K562 (cell line): ENCODE data around the gene CTSW. TPM values are rescaled to one million over a fixed set of nuclear protein-coding genes. Genes with fewer than 3 reads are reported as not detected.

Experiments used
- BDP1 ChIP-seq: IDR thresholded peaks from 3 replicates; pipeline ENCODE4 v1.6.1; 2011; ENCODE audit not compliant: insufficient read length, insufficient read depth
- E2F5 ChIP-seq: sonication (generic); formaldehyde crosslinking; IDR thresholded peaks from 2 replicates; pipeline ENCODE4 v1.8.0; 2022; ENCODE audit warnings: mild to moderate bottlenecking, missing genetic modification reagents
- ELF1 ChIP-seq: fragments of 200-800 bp; sonication (Bioruptor generic); IDR thresholded peaks from 2 replicates; pipeline ENCODE4 v1.6.1; 2016; ENCODE audit warnings: missing genetic modification characterization, missing compliant biosample characterization
- ELK3 ChIP-seq: fragments of 450-650 bp; formaldehyde crosslinking; IDR thresholded peaks from 2 replicates; pipeline ENCODE4 v1.4.0; 2020; ENCODE audit warnings: mild to moderate bottlenecking
- MXD1 ChIP-seq: fragments of 250-450 bp; sonication (Bioruptor Pico); IDR thresholded peaks from 2 replicates; pipeline ENCODE4 v1.8.0; 2021; ENCODE audit warnings: borderline replicate concordance, mild to moderate bottlenecking, moderate library complexity; ENCODE audit not compliant: poor library complexity, severe bottlenecking
- NR2C1 ChIP-seq, 2 experiments: fragments of 450-650 bp; IDR thresholded peaks; 2 replicates each; pipeline ENCODE4 v1.6.1; 2017; ENCODE audit warnings: mild to moderate bottlenecking in 2 of 2, antibody characterized with exemption in 1 of 2, inconsistent platforms in 1 of 2, missing compliant biosample characterization in 1 of 2, missing genetic modification characterization in 1 of 2
- RAD51 ChIP-seq: fragments of 450-650 bp; IDR thresholded peaks from 2 replicates; pipeline ENCODE4 v1.7.1; 2016; ENCODE audit warnings: low read depth, mild to moderate bottlenecking, borderline replicate concordance
- RBFOX2 ChIP-seq: fragments of 200-400 bp; formaldehyde crosslinking; IDR thresholded peaks from 2 replicates; pipeline ENCODE4 v1.6.1; 2017; ENCODE audit warnings: low read depth, mild to moderate bottlenecking, low read length, moderate library complexity
- SPI1 ChIP-seq: IDR thresholded peaks from 2 replicates; pipeline ENCODE4 v1.6.1; 2011; ENCODE audit warnings: low read depth, low read length, control low read depth, borderline replicate concordance
- TFAP4 ChIP-seq: sonication (generic); formaldehyde crosslinking; IDR thresholded peaks from 2 replicates; pipeline ENCODE4 v1.8.0; 2022; ENCODE audit warnings: missing genetic modification reagents, mild to moderate bottlenecking, moderate library complexity, borderline replicate concordance
- ZBTB17 ChIP-seq: fragments of 450-650 bp; formaldehyde crosslinking; IDR thresholded peaks from 2 replicates; pipeline ENCODE4 v1.4.0; 2020; ENCODE audit warnings: mild to moderate bottlenecking
- ZBTB43 ChIP-seq: sonication (generic); formaldehyde crosslinking; IDR thresholded peaks from 2 replicates; pipeline ENCODE4 v1.8.0; 2023; ENCODE audit warnings: mild to moderate bottlenecking, missing genetic modification reagents
- ZNF133 ChIP-seq: fragments of 250-450 bp; sonication (Bioruptor Pico); IDR thresholded peaks from 2 replicates; pipeline ENCODE4 v1.4.0; 2020; ENCODE audit warnings: mild to moderate bottlenecking
- ZNF23 ChIP-seq: fragments of 250-450 bp; sonication (Bioruptor Pico); IDR thresholded peaks from 2 replicates; pipeline ENCODE4 v1.4.0; 2020; ENCODE audit warnings: mild to moderate bottlenecking
- ZNF609 ChIP-seq: sonication (generic); formaldehyde crosslinking; IDR thresholded peaks from 2 replicates; pipeline ENCODE4 v1.8.1; 2023; ENCODE audit warnings: missing genetic modification reagents, mild to moderate bottlenecking, borderline replicate concordance
- ZNF639 ChIP-seq, 2 experiments: fragments of 200-800 bp in 1 of 2; sonication (Bioruptor generic) in 1 of 2; sonication (generic) in 1 of 2; formaldehyde crosslinking in 1 of 2; IDR thresholded peaks in 1 of 2; conservative IDR thresholded peaks in 1 of 2; 2 replicates each; pipeline versions ENCODE4 v1.5.0 to v1.6.1; 2016 to 2020; ENCODE audit warnings: missing compliant biosample characterization in 1 of 2, missing genetic modification characterization in 1 of 2, missing genetic modification reagents in 1 of 2
- polyA plus RNA-seq, 8 experiments: library from polyadenylated mRNA; depleted of rRNA in 4 of 8; stranded (reverse) in 5 of 8; unstranded in 3 of 8; fragments of >200 nt; fragmentation: Nextera tagmentation in 2 of 8; fragmentation: Illumina TruSeq in 1 of 8; extraction: Ambion mirVana in 2 of 8; extraction: Trizol in 1 of 8; gene quantifications; 2 replicates each; pipeline versions ENCODE4 v1.2.1 to v1.2.3, GENCODE V29; 2011 to 2014; ENCODE audit warnings: inconsistent platforms in 1 of 8, missing spikeins in 1 of 8
- total RNA-seq, 7 experiments: library from RNA; depleted of rRNA in 6 of 7; stranded (reverse); fragments of >200 nt in 6 of 7; fragmentation: Illumina TruSeq in 2 of 7; extraction: Trizol in 2 of 7; gene quantifications; 2 replicates each; pipeline versions ENCODE4 v1.2.1 to v1.2.3, GENCODE V29; 2011 to 2021; ENCODE audit warnings: low replicate concordance in 1 of 7

The CTSW gene
- total and polyA plus RNA-seq, 9 of the 15 experiments (the other 6 are each of a cell fraction or from before 2014, with no cell fraction given): 0.04 TPM; not detected in 8

- TF ChIP-seq ZBTB17 (CRISPR knock-in tag) (no peak), BDP1 (no peak), ELF1 (tag) (no peak), ZNF639 (CRISPR knock-in tag; conservative IDR thresholded peaks at IDR 0.05 in 1 of 2, IDR thresholded peaks at IDR 0.05 in 1 of 2) (no peak), ELK3 (CRISPR knock-in tag) (no peak), ZNF609 (no peak), RAD51 (peak; percentile 89), SPI1 (no peak), ZBTB43 (CRISPR knock-in tag) (no peak), TFAP4 (CRISPR knock-in tag) (no peak), RBFOX2 (no peak), ZNF23 (CRISPR knock-in tag) (no peak), NR2C1 (IDR thresholded peaks at IDR 0.05) (no peak), NR2C1 (tag; IDR thresholded peaks at IDR 0.05) (no peak), MXD1 (CRISPR knock-in tag) (no peak), ZNF133 (no peak), E2F5 (CRISPR knock-in tag) (no peak)
These were observed 52.9 kb downstream of the CTSW start (continued) for GRCh38 chr11:65932558-65932919.
